Measurements from ENCODE around the gene TBC1D22A.
"Not testable (repeated sequence)": the region's sequence is repeated elsewhere in the genome, so short reads cannot be mapped to it uniquely, and the experiment has no call there.

Gene TBC1D22A

DNA sequence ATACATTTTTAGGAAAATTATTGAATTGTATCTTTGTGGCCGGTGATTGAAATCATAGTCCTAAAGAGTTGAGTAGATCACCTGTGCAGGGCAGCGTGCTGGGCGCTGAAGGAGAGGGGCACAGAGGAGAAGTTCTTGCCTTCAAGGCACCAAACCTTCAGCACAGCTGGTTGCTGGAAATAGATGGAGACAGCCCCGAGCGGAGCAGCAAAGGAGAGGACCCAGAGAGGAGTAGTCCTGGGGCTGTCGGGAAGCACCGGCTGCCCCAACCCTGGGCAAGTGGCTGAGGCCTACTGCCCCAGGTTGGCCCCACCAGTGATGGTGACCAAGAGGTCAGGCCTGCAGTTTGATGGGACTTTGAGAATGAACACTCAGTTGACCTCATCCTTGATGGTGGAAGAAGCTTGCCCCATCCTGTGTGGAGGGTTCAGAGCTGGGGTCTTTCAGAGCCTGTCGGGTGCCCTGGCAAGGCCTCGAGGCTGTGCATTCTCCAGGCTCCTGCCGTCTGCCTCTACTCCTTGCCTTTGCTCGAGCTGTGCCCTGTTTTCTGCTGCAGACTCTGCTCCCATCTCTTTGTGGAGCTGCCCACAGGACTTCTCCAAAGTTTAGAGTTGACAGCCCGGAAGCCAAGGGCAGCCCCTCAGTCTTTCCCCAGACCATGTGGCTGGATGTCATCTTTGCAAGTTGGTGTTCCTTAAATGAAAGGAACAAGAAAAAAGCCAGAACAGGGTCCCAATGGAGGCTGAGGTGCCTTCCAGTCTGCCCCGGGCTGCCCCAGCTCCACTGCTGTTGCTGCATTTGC lies 285.1 kb downstream of the TBC1D22A start:
- TF ChIP-seq SNAI2 (CRISPR knock-in tag; IDR thresholded peaks at IDR 0.05) (no peak), ZNF8 (CRISPR knock-in tag; IDR thresholded peaks at IDR 0.05) (no peak), ZFP30 (CRISPR knock-in tag; IDR thresholded peaks at IDR 0.05) (no peak), CSDC2 (CRISPR knock-in tag; IDR thresholded peaks at IDR 0.05) (no peak), ZC3H10 (CRISPR knock-in tag; IDR thresholded peaks at IDR 0.05) (no peak), ESRRG (CRISPR knock-in tag; IDR thresholded peaks at IDR 0.05) (no peak)
- TF ChIP-seq, protein P1, sequence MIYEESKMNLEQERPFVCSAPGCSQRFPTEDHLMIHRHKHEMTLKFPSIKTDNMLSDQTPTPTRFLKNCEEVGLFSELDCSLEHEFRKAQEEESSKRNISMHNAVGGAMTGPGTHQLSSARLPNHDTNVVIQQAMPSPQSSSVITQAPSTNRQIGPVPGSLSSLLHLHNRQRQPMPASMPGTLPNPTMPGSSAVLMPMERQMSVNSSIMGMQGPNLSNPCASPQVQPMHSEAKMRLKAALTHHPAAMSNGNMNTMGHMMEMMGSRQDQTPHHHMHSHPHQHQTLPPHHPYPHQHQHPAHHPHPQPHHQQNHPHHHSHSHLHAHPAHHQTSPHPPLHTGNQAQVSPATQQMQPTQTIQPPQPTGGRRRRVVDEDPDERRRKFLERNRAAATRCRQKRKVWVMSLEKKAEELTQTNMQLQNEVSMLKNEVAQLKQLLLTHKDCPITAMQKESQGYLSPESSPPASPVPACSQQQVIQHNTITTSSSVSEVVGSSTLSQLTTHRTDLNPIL (CRISPR knock-in tag; IDR thresholded peaks at IDR 0.05; ENCODE audit: low read depth), result no peak
- TF ChIP-seq, protein P2, sequence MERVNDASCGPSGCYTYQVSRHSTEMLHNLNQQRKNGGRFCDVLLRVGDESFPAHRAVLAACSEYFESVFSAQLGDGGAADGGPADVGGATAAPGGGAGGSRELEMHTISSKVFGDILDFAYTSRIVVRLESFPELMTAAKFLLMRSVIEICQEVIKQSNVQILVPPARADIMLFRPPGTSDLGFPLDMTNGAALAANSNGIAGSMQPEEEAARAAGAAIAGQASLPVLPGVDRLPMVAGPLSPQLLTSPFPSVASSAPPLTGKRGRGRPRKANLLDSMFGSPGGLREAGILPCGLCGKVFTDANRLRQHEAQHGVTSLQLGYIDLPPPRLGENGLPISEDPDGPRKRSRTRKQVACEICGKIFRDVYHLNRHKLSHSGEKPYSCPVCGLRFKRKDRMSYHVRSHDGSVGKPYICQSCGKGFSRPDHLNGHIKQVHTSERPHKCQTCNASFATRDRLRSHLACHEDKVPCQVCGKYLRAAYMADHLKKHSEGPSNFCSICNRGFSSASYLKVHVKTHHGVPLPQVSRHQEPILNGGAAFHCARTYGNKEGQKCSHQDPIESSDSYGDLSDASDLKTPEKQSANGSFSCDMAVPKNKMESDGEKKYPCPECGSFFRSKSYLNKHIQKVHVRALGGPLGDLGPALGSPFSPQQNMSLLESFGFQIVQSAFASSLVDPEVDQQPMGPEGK (CRISPR knock-in tag; IDR thresholded peaks at IDR 0.05; ENCODE audit: borderline replicate concordance), result no peak
- TF ChIP-seq, protein P3, sequence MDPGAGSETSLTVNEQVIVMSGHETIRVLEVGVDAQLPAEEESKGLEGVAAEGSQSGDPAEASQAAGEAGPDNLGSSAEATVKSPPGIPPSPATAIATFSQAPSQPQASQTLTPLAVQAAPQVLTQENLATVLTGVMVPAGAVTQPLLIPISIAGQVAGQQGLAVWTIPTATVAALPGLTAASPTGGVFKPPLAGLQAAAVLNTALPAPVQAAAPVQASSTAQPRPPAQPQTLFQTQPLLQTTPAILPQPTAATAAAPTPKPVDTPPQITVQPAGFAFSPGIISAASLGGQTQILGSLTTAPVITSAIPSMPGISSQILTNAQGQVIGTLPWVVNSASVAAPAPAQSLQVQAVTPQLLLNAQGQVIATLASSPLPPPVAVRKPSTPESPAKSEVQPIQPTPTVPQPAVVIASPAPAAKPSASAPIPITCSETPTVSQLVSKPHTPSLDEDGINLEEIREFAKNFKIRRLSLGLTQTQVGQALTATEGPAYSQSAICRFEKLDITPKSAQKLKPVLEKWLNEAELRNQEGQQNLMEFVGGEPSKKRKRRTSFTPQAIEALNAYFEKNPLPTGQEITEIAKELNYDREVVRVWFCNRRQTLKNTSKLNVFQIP (CRISPR knock-in tag; IDR thresholded peaks at IDR 0.05; ENCODE audit: borderline replicate concordance, low read depth), result no peak
- no peak for ATAC-seq

DNA sequence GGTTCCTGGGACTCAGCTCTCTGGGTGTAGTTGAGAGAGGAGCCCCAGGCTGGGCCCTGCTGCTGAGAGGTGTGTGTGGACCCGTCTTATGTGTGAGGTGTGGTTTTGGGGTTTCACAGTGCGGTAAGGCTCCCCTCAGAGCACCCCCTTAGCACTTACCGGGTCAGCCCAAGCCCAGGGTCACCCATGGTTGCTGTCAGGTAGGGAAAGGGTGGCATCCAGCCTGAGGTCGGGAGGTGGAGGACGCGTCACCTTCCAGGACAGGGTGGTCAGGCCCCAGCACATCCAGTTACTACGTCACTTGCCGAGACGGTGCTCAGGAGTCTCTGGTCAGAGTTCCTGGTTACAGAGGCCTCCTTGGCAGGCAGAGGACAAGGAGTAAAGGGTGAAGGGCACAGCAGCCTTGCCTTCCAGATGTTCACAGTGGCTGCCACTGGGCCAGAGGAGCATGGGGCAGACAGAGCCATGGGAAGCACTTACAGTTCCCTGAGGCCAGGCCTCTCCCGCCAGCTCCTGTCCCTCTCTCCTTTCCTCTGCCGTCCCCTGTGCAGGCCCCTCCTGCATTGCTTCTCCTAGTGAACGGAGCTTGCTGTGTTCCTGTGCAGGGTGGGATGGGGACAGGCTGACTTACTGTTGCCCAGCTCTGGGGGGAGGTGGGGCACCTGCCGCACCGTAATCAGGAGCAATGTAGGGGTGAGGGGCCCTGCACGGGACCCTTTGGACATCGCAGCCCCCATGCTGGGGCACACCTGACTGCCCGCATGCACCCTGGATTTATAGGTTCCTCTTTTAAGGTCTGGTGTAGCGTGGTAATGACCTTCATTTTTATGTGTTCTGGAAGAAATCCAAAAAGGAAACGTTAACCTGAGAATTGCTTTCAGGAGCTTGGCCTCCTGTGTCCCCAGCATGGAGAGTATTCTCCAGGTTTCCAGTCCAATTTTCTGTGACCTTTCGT lies 285.9 kb downstream of the TBC1D22A start:
- TF ChIP-seq PPARA (CRISPR knock-in tag; IDR thresholded peaks at IDR 0.05; ENCODE audit: borderline replicate concordance) (no peak), ISL1 (CRISPR knock-in tag; IDR thresholded peaks at IDR 0.05) (no peak), ARNTL (CRISPR knock-in tag; IDR thresholded peaks at IDR 0.05; ENCODE audit: borderline replicate concordance, low read depth) (no peak), OSR1 (CRISPR knock-in tag; IDR thresholded peaks at IDR 0.05) (no peak), ZFP3 (CRISPR knock-in tag; IDR thresholded peaks at IDR 0.05) (no peak)
- TF ChIP-seq, protein P4, sequence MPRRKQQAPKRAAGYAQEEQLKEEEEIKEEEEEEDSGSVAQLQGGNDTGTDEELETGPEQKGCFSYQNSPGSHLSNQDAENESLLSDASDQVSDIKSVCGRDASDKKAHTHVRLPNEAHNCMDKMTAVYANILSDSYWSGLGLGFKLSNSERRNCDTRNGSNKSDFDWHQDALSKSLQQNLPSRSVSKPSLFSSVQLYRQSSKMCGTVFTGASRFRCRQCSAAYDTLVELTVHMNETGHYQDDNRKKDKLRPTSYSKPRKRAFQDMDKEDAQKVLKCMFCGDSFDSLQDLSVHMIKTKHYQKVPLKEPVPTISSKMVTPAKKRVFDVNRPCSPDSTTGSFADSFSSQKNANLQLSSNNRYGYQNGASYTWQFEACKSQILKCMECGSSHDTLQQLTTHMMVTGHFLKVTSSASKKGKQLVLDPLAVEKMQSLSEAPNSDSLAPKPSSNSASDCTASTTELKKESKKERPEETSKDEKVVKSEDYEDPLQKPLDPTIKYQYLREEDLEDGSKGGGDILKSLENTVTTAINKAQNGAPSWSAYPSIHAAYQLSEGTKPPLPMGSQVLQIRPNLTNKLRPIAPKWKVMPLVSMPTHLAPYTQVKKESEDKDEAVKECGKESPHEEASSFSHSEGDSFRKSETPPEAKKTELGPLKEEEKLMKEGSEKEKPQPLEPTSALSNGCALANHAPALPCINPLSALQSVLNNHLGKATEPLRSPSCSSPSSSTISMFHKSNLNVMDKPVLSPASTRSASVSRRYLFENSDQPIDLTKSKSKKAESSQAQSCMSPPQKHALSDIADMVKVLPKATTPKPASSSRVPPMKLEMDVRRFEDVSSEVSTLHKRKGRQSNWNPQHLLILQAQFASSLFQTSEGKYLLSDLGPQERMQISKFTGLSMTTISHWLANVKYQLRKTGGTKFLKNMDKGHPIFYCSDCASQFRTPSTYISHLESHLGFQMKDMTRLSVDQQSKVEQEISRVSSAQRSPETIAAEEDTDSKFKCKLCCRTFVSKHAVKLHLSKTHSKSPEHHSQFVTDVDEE (CRISPR knock-in tag; IDR thresholded peaks at IDR 0.05), result no peak
- ATAC-seq, result no peak

- ATAC-seq, result no peak
- TF ChIP-seq GLIS3 (CRISPR knock-in tag; IDR thresholded peaks at IDR 0.05), result no peak
- no peak for TF ChIP-seq BACH2 (CRISPR knock-in tag; IDR thresholded peaks at IDR 0.05; ENCODE audit: borderline replicate concordance)
- TF ChIP-seq PPARA (CRISPR knock-in tag; IDR thresholded peaks at IDR 0.05; ENCODE audit: borderline replicate concordance), result no peak
- no peak for TF ChIP-seq TOX (CRISPR knock-in tag; IDR thresholded peaks at IDR 0.05; ENCODE audit: borderline replicate concordance)
- TF ChIP-seq, protein P3 (CRISPR knock-in tag; IDR thresholded peaks at IDR 0.05; ENCODE audit: borderline replicate concordance, low read depth), result no peak
- TF ChIP-seq ARNTL (CRISPR knock-in tag; IDR thresholded peaks at IDR 0.05; ENCODE audit: borderline replicate concordance, low read depth), result no peak
- no peak for TF ChIP-seq ISL1 (CRISPR knock-in tag; IDR thresholded peaks at IDR 0.05)
- no peak for TF ChIP-seq OSR1 (CRISPR knock-in tag; IDR thresholded peaks at IDR 0.05)
- TF ChIP-seq ZNF565 (CRISPR knock-in tag; conservative IDR thresholded peaks at IDR 0.05; ENCODE audit: low read depth), result no peak
- TF ChIP-seq ZNF70 (CRISPR knock-in tag; IDR thresholded peaks at IDR 0.05), result no peak
- no peak for TF ChIP-seq ZNF8 (CRISPR knock-in tag; IDR thresholded peaks at IDR 0.05)
- no peak for TF ChIP-seq CSDC2 (CRISPR knock-in tag; IDR thresholded peaks at IDR 0.05)
Observed at GRCh38 chr22:47049078-47049624, 286.7 kb downstream of the TBC1D22A start.

GRCh38 chr22:47049736-47050400 lies 287.4 kb downstream of the TBC1D22A start:
- ATAC-seq, result not testable (repeated sequence)
